ENCODE data around the gene PROZ. TPM values are rescaled to one million over a fixed set of nuclear protein-coding genes. Genes with fewer than 3 reads are reported as not detected.
A peak's percentile ranks its signal among the peaks of the same experiment; 100 is the strongest.

PROZ gene
- total and polyA plus RNA-seq, 2 of the 13 experiments (the other 11 are each of a cell fraction or from before 2014, with no cell fraction given): 5.6 to 22.5 TPM

DNA sequence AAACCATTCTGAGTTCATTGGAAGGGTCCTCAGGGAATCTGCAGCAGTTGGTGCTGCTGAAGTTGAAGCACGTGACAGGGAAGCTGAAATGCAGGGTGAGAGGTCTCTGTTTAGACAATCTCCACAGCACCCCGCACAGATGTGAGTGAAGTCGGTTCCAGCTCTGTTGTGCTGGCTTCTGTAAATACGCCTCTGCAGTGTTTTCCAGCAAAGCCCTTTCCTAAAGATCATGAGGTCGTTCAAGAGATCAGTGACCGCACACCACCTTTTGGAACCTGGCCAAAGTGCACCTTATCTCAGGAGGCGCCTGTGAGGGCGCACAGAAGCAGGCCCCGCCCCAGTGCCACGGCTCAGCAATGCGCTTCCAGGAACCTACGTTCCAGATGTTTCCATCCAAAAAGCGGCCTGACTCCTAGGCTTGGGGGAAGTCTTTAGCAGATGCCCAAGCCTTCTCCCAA, 61.7 kb downstream of the PROZ start (continued):
- TF ChIP-seq ZNF563 (CRISPR knock-in tag; IDR thresholded peaks at IDR 0.05): no peak
- TF ChIP-seq ZNF552 (CRISPR knock-in tag; IDR thresholded peaks at IDR 0.05; ENCODE audit: borderline replicate concordance): no peak
- no peak for TF ChIP-seq ZNF343 (CRISPR knock-in tag; IDR thresholded peaks at IDR 0.05)
- peak; percentile 84 for TF ChIP-seq FOXO1 (CRISPR knock-in tag; IDR thresholded peaks at IDR 0.05)
- 0 out of 2 replicates have a peak, but pooled peaks have one; percentile 25 for TF ChIP-seq GATA4 (IDR thresholded peaks at IDR 0.05; ENCODE audit: borderline replicate concordance, low read depth)
- TF ChIP-seq NFATC3 (CRISPR knock-in tag; IDR thresholded peaks at IDR 0.05): no peak
- no peak for TF ChIP-seq HMG20B (CRISPR knock-in tag; conservative IDR thresholded peaks at IDR 0.05)
- 0 out of 2 replicates have a peak, but pooled peaks have one; percentile 37 for TF ChIP-seq GZF1 (CRISPR knock-in tag; IDR thresholded peaks at IDR 0.05)
- TF ChIP-seq MED13 (CRISPR knock-in tag; IDR thresholded peaks at IDR 0.05): no peak
- TF ChIP-seq HOXA9 (CRISPR knock-in tag; IDR thresholded peaks at IDR 0.05; ENCODE audit: borderline replicate concordance): no peak
- TF ChIP-seq ZBTB2 (CRISPR knock-in tag; IDR thresholded peaks at IDR 0.05; ENCODE audit: low read depth): no peak
- TF ChIP-seq, protein P1, sequence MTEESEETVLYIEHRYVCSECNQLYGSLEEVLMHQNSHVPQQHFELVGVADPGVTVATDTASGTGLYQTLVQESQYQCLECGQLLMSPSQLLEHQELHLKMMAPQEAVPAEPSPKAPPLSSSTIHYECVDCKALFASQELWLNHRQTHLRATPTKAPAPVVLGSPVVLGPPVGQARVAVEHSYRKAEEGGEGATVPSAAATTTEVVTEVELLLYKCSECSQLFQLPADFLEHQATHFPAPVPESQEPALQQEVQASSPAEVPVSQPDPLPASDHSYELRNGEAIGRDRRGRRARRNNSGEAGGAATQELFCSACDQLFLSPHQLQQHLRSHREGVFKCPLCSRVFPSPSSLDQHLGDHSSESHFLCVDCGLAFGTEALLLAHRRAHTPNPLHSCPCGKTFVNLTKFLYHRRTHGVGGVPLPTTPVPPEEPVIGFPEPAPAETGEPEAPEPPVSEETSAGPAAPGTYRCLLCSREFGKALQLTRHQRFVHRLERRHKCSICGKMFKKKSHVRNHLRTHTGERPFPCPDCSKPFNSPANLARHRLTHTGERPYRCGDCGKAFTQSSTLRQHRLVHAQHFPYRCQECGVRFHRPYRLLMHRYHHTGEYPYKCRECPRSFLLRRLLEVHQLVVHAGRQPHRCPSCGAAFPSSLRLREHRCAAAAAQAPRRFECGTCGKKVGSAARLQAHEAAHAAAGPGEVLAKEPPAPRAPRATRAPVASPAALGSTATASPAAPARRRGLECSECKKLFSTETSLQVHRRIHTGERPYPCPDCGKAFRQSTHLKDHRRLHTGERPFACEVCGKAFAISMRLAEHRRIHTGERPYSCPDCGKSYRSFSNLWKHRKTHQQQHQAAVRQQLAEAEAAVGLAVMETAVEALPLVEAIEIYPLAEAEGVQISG (CRISPR knock-in tag; IDR thresholded peaks at IDR 0.05): peak; percentile 69
- peak; percentile 67 for TF ChIP-seq ZNF317 (CRISPR knock-in tag; IDR thresholded peaks at IDR 0.05)
- TF ChIP-seq, protein P2, sequence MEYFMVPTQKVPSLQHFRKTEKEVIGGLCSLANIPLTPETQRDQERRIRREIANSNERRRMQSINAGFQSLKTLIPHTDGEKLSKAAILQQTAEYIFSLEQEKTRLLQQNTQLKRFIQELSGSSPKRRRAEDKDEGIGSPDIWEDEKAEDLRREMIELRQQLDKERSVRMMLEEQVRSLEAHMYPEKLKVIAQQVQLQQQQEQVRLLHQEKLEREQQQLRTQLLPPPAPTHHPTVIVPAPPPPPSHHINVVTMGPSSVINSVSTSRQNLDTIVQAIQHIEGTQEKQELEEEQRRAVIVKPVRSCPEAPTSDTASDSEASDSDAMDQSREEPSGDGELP (IDR thresholded peaks at IDR 0.05; ENCODE audit: borderline replicate concordance, low read depth): peak; percentile 62; the same call in 1 of the 2 replicates
- TF ChIP-seq, protein P3, sequence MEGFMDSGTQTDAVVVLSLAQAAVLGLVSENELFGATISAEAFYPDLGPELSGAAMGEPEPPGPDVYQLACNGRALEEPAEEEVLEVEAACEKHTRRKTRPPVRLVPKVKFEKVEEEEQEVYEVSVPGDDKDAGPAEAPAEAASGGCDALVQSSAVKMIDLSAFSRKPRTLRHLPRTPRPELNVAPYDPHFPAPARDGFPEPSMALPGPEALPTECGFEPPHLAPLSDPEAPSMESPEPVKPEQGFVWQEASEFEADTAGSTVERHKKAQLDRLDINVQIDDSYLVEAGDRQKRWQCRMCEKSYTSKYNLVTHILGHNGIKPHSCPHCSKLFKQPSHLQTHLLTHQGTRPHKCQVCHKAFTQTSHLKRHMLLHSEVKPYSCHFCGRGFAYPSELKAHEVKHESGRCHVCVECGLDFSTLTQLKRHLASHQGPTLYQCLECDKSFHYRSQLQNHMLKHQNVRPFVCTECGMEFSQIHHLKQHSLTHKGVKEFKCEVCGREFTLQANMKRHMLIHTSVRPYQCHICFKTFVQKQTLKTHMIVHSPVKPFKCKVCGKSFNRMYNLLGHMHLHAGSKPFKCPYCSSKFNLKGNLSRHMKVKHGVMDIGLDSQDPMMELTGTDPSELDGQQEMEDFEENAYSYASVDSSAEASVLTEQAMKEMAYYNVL (CRISPR knock-in tag; IDR thresholded peaks at IDR 0.05; ENCODE audit: borderline replicate concordance): peak; percentile 73; the same call in 1 of the 2 replicates
- TF ChIP-seq ZNF143 (CRISPR knock-in tag; IDR thresholded peaks at IDR 0.05): no peak
- TF ChIP-seq XRCC5 (optimal IDR thresholded peaks at IDR 0.05; ENCODE audit: low read length): peak; percentile 34
- no peak for TF ChIP-seq RFX5 (IDR thresholded peaks at IDR 0.05; ENCODE audit: low read depth, low read length)
- TF ChIP-seq ZNF253 (CRISPR knock-in tag; IDR thresholded peaks at IDR 0.05; ENCODE audit: borderline replicate concordance): no peak
- TF ChIP-seq, protein P4, sequence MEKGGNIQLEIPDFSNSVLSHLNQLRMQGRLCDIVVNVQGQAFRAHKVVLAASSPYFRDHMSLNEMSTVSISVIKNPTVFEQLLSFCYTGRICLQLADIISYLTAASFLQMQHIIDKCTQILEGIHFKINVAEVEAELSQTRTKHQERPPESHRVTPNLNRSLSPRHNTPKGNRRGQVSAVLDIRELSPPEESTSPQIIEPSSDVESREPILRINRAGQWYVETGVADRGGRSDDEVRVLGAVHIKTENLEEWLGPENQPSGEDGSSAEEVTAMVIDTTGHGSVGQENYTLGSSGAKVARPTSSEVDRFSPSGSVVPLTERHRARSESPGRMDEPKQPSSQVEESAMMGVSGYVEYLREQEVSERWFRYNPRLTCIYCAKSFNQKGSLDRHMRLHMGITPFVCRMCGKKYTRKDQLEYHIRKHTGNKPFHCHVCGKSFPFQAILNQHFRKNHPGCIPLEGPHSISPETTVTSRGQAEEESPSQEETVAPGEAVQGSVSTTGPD (CRISPR knock-in tag; IDR thresholded peaks at IDR 0.05): no peak; the same call in 1 of the 2 replicates
- TF ChIP-seq ZSCAN9 (CRISPR knock-in tag; IDR thresholded peaks at IDR 0.05; ENCODE audit: borderline replicate concordance): no peak
- TF ChIP-seq MAF1 (CRISPR knock-in tag; IDR thresholded peaks at IDR 0.05; ENCODE audit: borderline replicate concordance): no peak
- no peak for TF ChIP-seq HNRNPK (IDR thresholded peaks at IDR 0.05; ENCODE audit: low read depth, low read length, poor library complexity, severe bottlenecking)

Measured in HepG2 (cell line).